NB4 (cell line): Measurements from ENCODE around the gene TMEM127.

Source experiments
- CTCF ChIP-seq: IDR thresholded peaks from one replicate; pipeline ENCODE4 v1.5.1; 2012; ENCODE audit warnings: low read depth, low read length
- MYC ChIP-seq: IDR thresholded peaks from 2 replicates; pipeline ENCODE4 v1.6.1; 2011; ENCODE audit warnings: low read depth, low read length
- POLR2A ChIP-seq: IDR thresholded peaks from 2 replicates; pipeline ENCODE4 v1.6.1; 2011; ENCODE audit warnings: mild to moderate bottlenecking; ENCODE audit not compliant: insufficient read length; ENCODE audit errors: extremely low read depth

GRCh38 chr2:96202152-96202854, 63.5 kb downstream of the TMEM127 start:
- TF ChIP-seq CTCF (no peak), MYC (no peak), POLR2A (no peak)
